ENCODE results near the gene STX4. TPM values are rescaled to one million over a fixed set of nuclear protein-coding genes. Genes with fewer than 3 reads are reported as not detected.
A peak's percentile ranks its signal among the peaks of the same experiment; 100 is the strongest.

Gene STX4
- total RNA-seq, 1 experiment from 2014 or later = 66.7 TPM

GRCh38 chr16:31071861-31072260 is 38.5 kb downstream of the STX4 start:
- no TSS peak for BruUV-seq (replicated peaks)
- H3K27ac Mint-ChIP-seq (ENCODE audit: low read depth, unreplicated experiment) = peak overlapping the region; percentile 97
- H3K36me3 Mint-ChIP-seq (ENCODE audit: insufficient read depth, unreplicated experiment) = peaks cover 16% of the 10 kb centered on the region
- H3K4me1 Mint-ChIP-seq (ENCODE audit: insufficient read depth, unreplicated experiment) = peaks cover 30% of the 10 kb centered on the region
- CTCF ChIA-PET = interaction anchor here (0.6 to 2.0 kb wide), 4 partner anchors 8 to 214 kb away, joined by 3 to 6 read pairs (median 4); no protein-coding TSS in a partner anchor
- peak; percentile 11 for DNase-seq (ENCODE audit: unreplicated experiment)
- TF ChIP-seq CTCF (IDR thresholded peaks at IDR 0.05; ENCODE audit: unreplicated experiment) = no peak
- intact Hi-C loops (cut with micrococcal nuclease) = loop anchor here (2.0 kb wide), 1 partner anchor 75 kb away; no protein-coding TSS in a partner anchor
- no peaks in the 10 kb centered on the region for H3K27me3 Mint-ChIP-seq (ENCODE audit: insufficient read depth, unreplicated experiment)
- peak overlapping the region; percentile 97 for H3K4me3 Mint-ChIP-seq (ENCODE audit: unreplicated experiment)
- H3K9me3 Mint-ChIP-seq (ENCODE audit: unreplicated experiment) = no peaks in the 10 kb centered on the region
- POLR2A ChIA-PET = interaction anchor here (0.7 to 5.5 kb wide), 9 partner anchors 9 to 387 kb away, joined by 3 to 78 read pairs (median 13); partner anchors contain the start of genes FUS, HSD3B7, STX4 and VKORC1

GRCh38 chr16:31072540-31073141 is 39.3 kb downstream of the STX4 start:
- no peak for TF ChIP-seq CTCF (IDR thresholded peaks at IDR 0.05; ENCODE audit: unreplicated experiment)
- ChIA-PET CTCF (interaction anchor here (0.6 to 2.0 kb wide), 9 partner anchors 9 to 131 kb away, joined by 3 to 8 read pairs (median 3); partner anchors contain the start of genes FUS and HSD3B7), POLR2A (interaction anchor here (0.6 to 5.5 kb wide), 24 partner anchors 8 to 386 kb away, joined by 3 to 78 read pairs (median 8); partner anchors contain the start of genes FUS, HSD3B7, KAT8 and PRSS8)
- H3K9me3 Mint-ChIP-seq (ENCODE audit: unreplicated experiment) = no peaks in the 10 kb centered on the region
- H3K27ac Mint-ChIP-seq (ENCODE audit: low read depth, unreplicated experiment) = peak overlapping the region; percentile 97
- peak overlapping the region; percentile 97 for H3K4me3 Mint-ChIP-seq (ENCODE audit: unreplicated experiment)
- H3K36me3 Mint-ChIP-seq (ENCODE audit: insufficient read depth, unreplicated experiment) = peaks cover 22% of the 10 kb centered on the region
- no TSS peak for BruUV-seq (replicated peaks)
- H3K27me3 Mint-ChIP-seq (ENCODE audit: insufficient read depth, unreplicated experiment) = no peaks in the 10 kb centered on the region
- peaks cover 30% of the 10 kb centered on the region for H3K4me1 Mint-ChIP-seq (ENCODE audit: insufficient read depth, unreplicated experiment)
- intact Hi-C loops (cut with micrococcal nuclease) = loop anchor here (1.0 to 2.0 kb wide), 5 partner anchors 20 to 87 kb away; partner anchors contain the start of genes HSD3B7 and STX4
- DNase-seq (ENCODE audit: unreplicated experiment) = peak; percentile 17

GRCh38 chr16:31073142-31073969 is 40.0 kb downstream of the STX4 start:
- Mint-ChIP-seq H3K9me3 (ENCODE audit: unreplicated experiment) (no peaks in the 10 kb centered on the region), H3K27me3 (ENCODE audit: insufficient read depth, unreplicated experiment) (no peaks in the 10 kb centered on the region), H3K4me1 (ENCODE audit: insufficient read depth, unreplicated experiment) (peaks cover 27% of the 10 kb centered on the region), H3K4me3 (ENCODE audit: unreplicated experiment) (peak overlapping the region; percentile 97), H3K27ac (ENCODE audit: low read depth, unreplicated experiment) (peak overlapping the region; percentile 97), H3K36me3 (ENCODE audit: insufficient read depth, unreplicated experiment) (peaks cover 24% of the 10 kb centered on the region)
- ChIA-PET POLR2A (interaction anchor here (0.6 to 5.5 kb wide), 38 partner anchors 9 to 423 kb away, joined by 3 to 78 read pairs (median 5); partner anchors contain the start of genes ARMC5, FUS, HSD3B7 and KAT8), CTCF (interaction anchor here (0.6 to 2.0 kb wide), 12 partner anchors 12 to 423 kb away, joined by 3 to 8 read pairs (median 4); partner anchors contain the start of genes FUS and HSD3B7)
- intact Hi-C loops (cut with micrococcal nuclease) = loop anchor here (1.0 to 2.0 kb wide), 5 partner anchors 21 to 88 kb away; partner anchors contain the start of genes HSD3B7 and STX4
- BruUV-seq (replicated peaks) = no TSS peak
- DNase-seq (ENCODE audit: unreplicated experiment) = peak; percentile 90
- no peak for TF ChIP-seq CTCF (IDR thresholded peaks at IDR 0.05; ENCODE audit: unreplicated experiment)
